ENCODE results near the gene CDK18.

The CDK18 gene

GRCh38 chr1:205488074-205488723, 16.3 kb upstream of the CDK18 start:
- Mint-ChIP-seq H3K4me3 (no peak overlapping the region), H3K36me3 (ENCODE audit: low read depth) (no peaks in the 10 kb centered on the region), H3K27ac (no peak overlapping the region), H3K9me3 (no peaks in the 10 kb centered on the region), H3K4me1 (ENCODE audit: low read depth) (peaks cover 7% of the 10 kb centered on the region), H3K27me3 (ENCODE audit: low read depth) (peaks cover 29% of the 10 kb centered on the region)
- peak; percentile 21 for DNase-seq (ENCODE audit: low spot score)

GRCh38 chr1:205491794-205492193, 12.7 kb upstream of the CDK18 start:
- H3K9me3 Mint-ChIP-seq: no peaks in the 10 kb centered on the region
- peaks cover 25% of the 10 kb centered on the region for H3K27me3 Mint-ChIP-seq (ENCODE audit: low read depth)
- H3K4me3 Mint-ChIP-seq: no peak overlapping the region
- DNase-seq (ENCODE audit: low spot score): no peak
- H3K36me3 Mint-ChIP-seq (ENCODE audit: low read depth): no peaks in the 10 kb centered on the region
- H3K4me1 Mint-ChIP-seq (ENCODE audit: low read depth): peaks cover 5% of the 10 kb centered on the region
- no peak overlapping the region for H3K27ac Mint-ChIP-seq

GRCh38 chr1:205492201-205492667, 12.2 kb upstream of the CDK18 start:
- H3K4me1 Mint-ChIP-seq (ENCODE audit: low read depth): peaks cover 5% of the 10 kb centered on the region
- peaks cover 24% of the 10 kb centered on the region for H3K27me3 Mint-ChIP-seq (ENCODE audit: low read depth)
- H3K27ac Mint-ChIP-seq: no peak overlapping the region
- H3K4me3 Mint-ChIP-seq: no peak overlapping the region
- no peak for DNase-seq (ENCODE audit: low spot score)
- no peaks in the 10 kb centered on the region for H3K9me3 Mint-ChIP-seq
- no peaks in the 10 kb centered on the region for H3K36me3 Mint-ChIP-seq (ENCODE audit: low read depth)

- Mint-ChIP-seq H3K4me3 (no peak overlapping the region), H3K9me3 (no peaks in the 10 kb centered on the region), H3K27me3 (ENCODE audit: low read depth) (peaks cover 24% of the 10 kb centered on the region), H3K36me3 (ENCODE audit: low read depth) (no peaks in the 10 kb centered on the region), H3K27ac (no peak overlapping the region), H3K4me1 (ENCODE audit: low read depth) (peaks cover 5% of the 10 kb centered on the region)
- no peak for DNase-seq (ENCODE audit: low spot score)
Measured at GRCh38 chr1:205492774-205493173, 11.7 kb upstream of the CDK18 start.

- peaks cover 5% of the 10 kb centered on the region for H3K4me1 Mint-ChIP-seq (ENCODE audit: low read depth)
- peaks cover 20% of the 10 kb centered on the region for H3K27me3 Mint-ChIP-seq (ENCODE audit: low read depth)
- no peak overlapping the region for H3K27ac Mint-ChIP-seq
- no peaks in the 10 kb centered on the region for H3K9me3 Mint-ChIP-seq
- H3K4me3 Mint-ChIP-seq: no peak overlapping the region
- no peaks in the 10 kb centered on the region for H3K36me3 Mint-ChIP-seq (ENCODE audit: low read depth)
- DNase-seq (ENCODE audit: low spot score): no peak
Measured at GRCh38 chr1:205493241-205494085, 11.0 kb upstream of the CDK18 start.

- DNase-seq (ENCODE audit: low spot score): no peak
- Mint-ChIP-seq H3K4me3 (no peak overlapping the region), H3K36me3 (ENCODE audit: low read depth) (no peaks in the 10 kb centered on the region), H3K4me1 (ENCODE audit: low read depth) (peaks cover 5% of the 10 kb centered on the region), H3K27me3 (ENCODE audit: low read depth) (peaks cover 17% of the 10 kb centered on the region), H3K27ac (no peak overlapping the region), H3K9me3 (no peaks in the 10 kb centered on the region)
Measured at GRCh38 chr1:205494115-205494514, 10.4 kb upstream of the CDK18 start.

GRCh38 chr1:205495237-205495823, 9.1 kb upstream of the CDK18 start:
- Mint-ChIP-seq H3K9me3 (no peaks in the 10 kb centered on the region), H3K4me1 (ENCODE audit: low read depth) (peaks cover under 1% of the 10 kb centered on the region), H3K27ac (no peak overlapping the region), H3K36me3 (ENCODE audit: low read depth) (no peaks in the 10 kb centered on the region), H3K4me3 (no peak overlapping the region), H3K27me3 (ENCODE audit: low read depth) (peaks cover 13% of the 10 kb centered on the region)
- DNase-seq (ENCODE audit: low spot score): no peak

GRCh38 chr1:205496661-205497060, 7.8 kb upstream of the CDK18 start:
- DNase-seq (ENCODE audit: low spot score): no peak
- Mint-ChIP-seq H3K9me3 (no peaks in the 10 kb centered on the region), H3K36me3 (ENCODE audit: low read depth) (no peaks in the 10 kb centered on the region), H3K27ac (no peak overlapping the region), H3K4me3 (no peak overlapping the region), H3K27me3 (ENCODE audit: low read depth) (peaks cover 13% of the 10 kb centered on the region), H3K4me1 (ENCODE audit: low read depth) (no peaks in the 10 kb centered on the region)

GRCh38 chr1:205497351-205497750, 7.1 kb upstream of the CDK18 start:
- Mint-ChIP-seq H3K9me3 (no peaks in the 10 kb centered on the region), H3K4me1 (ENCODE audit: low read depth) (no peaks in the 10 kb centered on the region), H3K27ac (no peak overlapping the region), H3K36me3 (ENCODE audit: low read depth) (no peaks in the 10 kb centered on the region), H3K4me3 (no peak overlapping the region), H3K27me3 (ENCODE audit: low read depth) (peaks cover 11% of the 10 kb centered on the region)
- no peak for DNase-seq (ENCODE audit: low spot score)

GRCh38 chr1:205499789-205500188, 4.7 kb upstream of the CDK18 start:
- Mint-ChIP-seq H3K36me3 (ENCODE audit: low read depth) (no peaks in the 10 kb centered on the region), H3K27ac (no peak overlapping the region), H3K4me3 (no peak overlapping the region), H3K9me3 (no peaks in the 10 kb centered on the region), H3K4me1 (ENCODE audit: low read depth) (peaks cover 2% of the 10 kb centered on the region), H3K27me3 (ENCODE audit: low read depth) (peaks cover 22% of the 10 kb centered on the region)
- no peak for DNase-seq (ENCODE audit: low spot score)

GRCh38 chr1:205500240-205501233, 3.9 kb upstream of the CDK18 start:
- Mint-ChIP-seq H3K4me3 (no peak overlapping the region), H3K9me3 (no peaks in the 10 kb centered on the region), H3K27ac (no peak overlapping the region), H3K36me3 (ENCODE audit: low read depth) (no peaks in the 10 kb centered on the region), H3K27me3 (ENCODE audit: low read depth) (peaks cover 29% of the 10 kb centered on the region), H3K4me1 (ENCODE audit: low read depth) (peaks cover 2% of the 10 kb centered on the region)
- no peak for DNase-seq (ENCODE audit: low spot score)

- Mint-ChIP-seq H3K9me3 (no peaks in the 10 kb centered on the region), H3K27ac (no peak overlapping the region), H3K4me3 (no peak overlapping the region), H3K4me1 (ENCODE audit: low read depth) (peaks cover 2% of the 10 kb centered on the region), H3K36me3 (ENCODE audit: low read depth) (no peaks in the 10 kb centered on the region), H3K27me3 (ENCODE audit: low read depth) (peaks cover 29% of the 10 kb centered on the region)
- DNase-seq (ENCODE audit: low spot score): no peak
Measured at GRCh38 chr1:205502111-205502810, 2.2 kb upstream of the CDK18 start.

GRCh38 chr1:205502992-205503391, 1.5 kb upstream of the CDK18 start:
- no peak overlapping the region for H3K4me3 Mint-ChIP-seq
- H3K4me1 Mint-ChIP-seq (ENCODE audit: low read depth): peaks cover 2% of the 10 kb centered on the region
- no peaks in the 10 kb centered on the region for H3K9me3 Mint-ChIP-seq
- H3K27ac Mint-ChIP-seq: no peak overlapping the region
- H3K36me3 Mint-ChIP-seq (ENCODE audit: low read depth): no peaks in the 10 kb centered on the region
- no peak for DNase-seq (ENCODE audit: low spot score)
- H3K27me3 Mint-ChIP-seq (ENCODE audit: low read depth): peaks cover 29% of the 10 kb centered on the region
